K562 (cell line): ENCODE data around the gene HOXA4. TPM values are rescaled to one million over a fixed set of nuclear protein-coding genes. Genes with fewer than 3 reads are reported as not detected.

Experiments
- ATAC-seq: fragments of 200-7000 bp; cut with Tn5 transposase; 3 replicates; pipeline ENCODE4 v1.9.1; 2020; ENCODE audit warnings: moderate library complexity
- BruUV-seq: library from RNA; stranded (reverse); fragments of 400-500 nt; replicated peaks from 2 replicates; lab custom pipeline; 2021; lab: Mats Ljungman, UMichigan
- CTCF ChIA-PET: fragments of 300-600 bp; formaldehyde crosslinking; extraction: SDS; loops from one replicate; lab custom pipeline; 2021; ENCODE audit warnings: low intra/inter-chr PET ratio; lab: Yijun Ruan, JAX
- POLR2A ChIA-PET: fragments of 300-600, 350-650 bp; sonication (Branson Sonifier 250); formaldehyde crosslinking; extraction: SDS; loops from one replicate; lab custom pipeline; 2021; ENCODE audit warnings: antibody characterized with exemption, inconsistent platforms; lab: Yijun Ruan, JAX
- DNase-seq, 4 experiments: peaks; one replicate each; pipeline versions ENCODE4 v3.0.0 to v3.0.0-alpha.2; 2011 to 2018; ENCODE audit warnings: low spot score in 3 of 4, mixed read lengths in 3 of 4; ENCODE audit errors: extremely low read depth in 1 of 4
- FAIRE-seq: peaks from 2 replicates; lab custom pipeline; 2011; peaks lifted over from hg19 to GRCh38; lab: Jason Lieb, UNC
- H2AFZ ChIP-seq: 2 replicates; pipeline ENCODE4 v1.6.0; 2011; ENCODE audit warnings: low read depth, low read length, control low read depth, inconsistent platforms
- H3K27ac ChIP-seq: fragments of 200-600 bp; 3 replicates; pipeline ENCODE4 v1.8.0; 2011; ENCODE audit warnings: low read depth, mild to moderate bottlenecking, control low read depth, inconsistent platforms, low read length, moderate library complexity, mixed read lengths; ENCODE audit errors: extremely low read depth
- H3K27me3 ChIP-seq, 2 experiments: fragments of 300-600 bp in 1 of 2; 2 replicates in 1 of 2; 3 replicates in 1 of 2; pipeline versions ENCODE4 v1.6.0 to v1.8.0; 2011; ENCODE audit warnings: inconsistent platforms in 2 of 2, low read length in 2 of 2, mild to moderate bottlenecking in 1 of 2, mixed read lengths in 1 of 2, moderate library complexity in 1 of 2; ENCODE audit not compliant: control insufficient read depth in 2 of 2, insufficient read depth in 2 of 2
- H3K36me3 ChIP-seq: fragments of 300-600 bp; 3 replicates; pipeline ENCODE4 v1.8.0; 2011; ENCODE audit warnings: mild to moderate bottlenecking, low read length, inconsistent platforms; ENCODE audit not compliant: control insufficient read depth, insufficient read depth
- H3K4me1 ChIP-seq, 2 experiments: fragments of 200-600 bp in 1 of 2; replicated peaks in 1 of 2; 2 replicates in 1 of 2; 3 replicates in 1 of 2; pipeline versions ENCODE4 v1.5.1 to v1.8.0; 2011; ENCODE audit warnings: inconsistent platforms in 2 of 2, low read length in 2 of 2, mild to moderate bottlenecking in 1 of 2, mixed read lengths in 1 of 2, moderate library complexity in 1 of 2; ENCODE audit not compliant: control insufficient read depth in 2 of 2, insufficient read depth in 2 of 2
- H3K4me2 ChIP-seq: 2 replicates; pipeline ENCODE4 v1.6.1; 2011; ENCODE audit warnings: low read length, control low read depth, inconsistent platforms, mixed read lengths; ENCODE audit not compliant: insufficient read depth
- H3K4me3 ChIP-seq: fragments of 200-600 bp; sonication (generic), shearing (Covaris generic); 2 replicates; pipeline ENCODE4 v1.5.1; 2016; ENCODE audit warnings: control low read depth, inconsistent platforms
- H3K79me2 ChIP-seq: fragments of 200-600 bp; 3 replicates; pipeline ENCODE4 v1.8.0; 2011; ENCODE audit warnings: low read length, inconsistent platforms; ENCODE audit not compliant: control insufficient read depth, insufficient read depth
- H3K9ac ChIP-seq, 2 experiments: 2 replicates each; pipeline versions ENCODE4 v1.6.0 to v1.6.1; 2011; ENCODE audit warnings: low read depth in 2 of 2, low read length in 2 of 2, control low read depth in 1 of 2, inconsistent platforms in 1 of 2, mild to moderate bottlenecking in 1 of 2, mixed read lengths in 1 of 2; ENCODE audit not compliant: insufficient read depth in 1 of 2
- H3K9me1 ChIP-seq: one replicate; pipeline ENCODE4 v1.6.0; 2011; ENCODE audit warnings: inconsistent platforms, mild to moderate bottlenecking, low read length, moderate library complexity; ENCODE audit not compliant: control insufficient read depth, insufficient read depth
- H3K9me3 ChIP-seq: replicated peaks from 2 replicates; pipeline ENCODE4 v1.5.1; 2011; ENCODE audit warnings: low read depth, low read length, inconsistent platforms; ENCODE audit not compliant: control insufficient read depth, insufficient read depth
- H4K20me1 ChIP-seq: replicated peaks from 2 replicates; pipeline ENCODE4 v1.6.1; 2011; ENCODE audit warnings: low read length, inconsistent platforms, mixed read lengths; ENCODE audit not compliant: control insufficient read depth, insufficient read depth
- ATF4 ChIP-seq: fragments of 450-650 bp; formaldehyde crosslinking; IDR thresholded peaks from 2 replicates; pipeline ENCODE4 v1.4.0; 2022; ENCODE audit warnings: mild to moderate bottlenecking, moderate library complexity
- SRSF9 ChIP-seq: fragments of 200-400 bp; formaldehyde crosslinking; IDR thresholded peaks from 2 replicates; pipeline ENCODE4 v1.6.1; 2017; ENCODE audit warnings: low read depth, low read length, borderline replicate concordance
- TCFL5 ChIP-seq: fragments of 250-450 bp; sonication (Bioruptor Pico); conservative IDR thresholded peaks from 2 replicates; pipeline ENCODE4 v1.6.1; 2021; ENCODE audit warnings: mild to moderate bottlenecking, moderate library complexity, matching md5 sums
- THRA ChIP-seq: fragments of 450-650 bp; IDR thresholded peaks from 2 replicates; pipeline ENCODE4 v1.6.1; 2017; ENCODE audit warnings: mild to moderate bottlenecking, moderate library complexity
- TRIM25 ChIP-seq: fragments of 450-650 bp; IDR thresholded peaks from 2 replicates; pipeline ENCODE4 v1.7.0; 2016; ENCODE audit warnings: borderline replicate concordance
- XRCC3 ChIP-seq: fragments of 450-650 bp; IDR thresholded peaks from 2 replicates; pipeline ENCODE4 v1.6.1; 2017; ENCODE audit warnings: mild to moderate bottlenecking, moderate library complexity
- ZNF318 ChIP-seq, 2 experiments: fragments of 450-650 bp; IDR thresholded peaks; 2 replicates each; pipeline ENCODE4 v1.6.1; 2016; ENCODE audit warnings: mild to moderate bottlenecking in 2 of 2, borderline replicate concordance in 1 of 2, low read depth in 1 of 2, moderate library complexity in 1 of 2
- WGBS: fragments of 100-300 bp; shearing (Covaris generic); methylation state at CpG from one replicate; pipeline ENCODE4 v1.1.6; 2016; ENCODE audit warnings: low coverage, mixed read lengths; ENCODE audit not compliant: insufficient coverage; ENCODE audit errors: missing lambda C conversion rate; 5-methylcytosine and 5-hydroxymethylcytosine counted together
- in situ Hi-C: fragments of 300-500 bp; cut with MboI; formaldehyde crosslinking; loops from 4 replicates; pipeline ENCODE4 v1.15.0; 2018; ENCODE audit warnings: inconsistent platforms, mixed read lengths
- intact Hi-C: fragments of 100-400 bp; cut with micrococcal nuclease; formaldehyde crosslinking; loops from 2 replicates; pipeline ENCODE4 v1.14.2; 2022
- polyA plus RNA-seq, 8 experiments: library from polyadenylated mRNA; depleted of rRNA in 4 of 8; stranded (reverse) in 5 of 8; unstranded in 3 of 8; fragments of >200 nt; fragmentation: Nextera tagmentation in 2 of 8; fragmentation: Illumina TruSeq in 1 of 8; extraction: Ambion mirVana in 2 of 8; extraction: Trizol in 1 of 8; gene quantifications; 2 replicates each; pipeline versions ENCODE4 v1.2.1 to v1.2.3, GENCODE V29; 2011 to 2014; ENCODE audit warnings: inconsistent platforms in 1 of 8, missing spikeins in 1 of 8
- total RNA-seq, 7 experiments: library from RNA; depleted of rRNA in 6 of 7; stranded (reverse); fragments of >200 nt in 6 of 7; fragmentation: Illumina TruSeq in 2 of 7; extraction: Trizol in 2 of 7; gene quantifications; 2 replicates each; pipeline versions ENCODE4 v1.2.1 to v1.2.3, GENCODE V29; 2011 to 2021; ENCODE audit warnings: low replicate concordance in 1 of 7

Gene HOXA4
- total and polyA plus RNA-seq, 9 of the 15 experiments (the other 6 are each of a cell fraction or from before 2014, with no cell fraction given), result not detected

GRCh38 chr7:27093184-27093895 is 37.2 kb downstream of the HOXA4 start (continued):
- TF ChIP-seq TRIM25 (no peak), XRCC3 (no peak)

- CTCF ChIA-PET, result no interaction called here
- Histone ChIP-seq H3K27me3 (peaks cover 29 to 47% of the 10 kb centered on the region in 2 experiments), H3K27ac (no peak overlapping the region), H3K4me3 (no peak overlapping the region), H3K4me2 (no peak overlapping the region), H3K9me1 (no peaks in the 10 kb centered on the region), H3K9ac (no peak overlapping the region), H3K4me1 (peaks cover 0 to 18% of the 10 kb centered on the region in 2 experiments; a peak in 2 of 5 replicates), H2AFZ (no peak overlapping the region), H3K79me2 (no peaks in the 10 kb centered on the region), H3K9me3 (no peaks in the 10 kb centered on the region), H4K20me1 (no peaks in the 10 kb centered on the region), H3K36me3 (no peaks in the 10 kb centered on the region)
- no peak for ATAC-seq
- POLR2A ChIA-PET, result interaction anchor here (0.8 kb wide), 1 partner anchor 10 kb away, joined by 7 read pairs; no protein-coding TSS in a partner anchor
- no peak for FAIRE-seq
- intact Hi-C loops, result no loop called here
- WGBS, result 0% methylated on average over 1 of the region's 1 CpG
- in situ Hi-C loops, result no loop called here
- no TSS peak for BruUV-seq
- DNase-seq, result no peak
- TF ChIP-seq ZNF318 (IDR thresholded peaks at IDR 0.05; ENCODE audit: borderline replicate concordance in 1 of 2, low read depth in 1 of 2), result no peak
- TF ChIP-seq ATF4 (CRISPR knock-in tag), result no peak
- TF ChIP-seq THRA, result no peak
- no peak for TF ChIP-seq TCFL5 (CRISPR knock-in tag)
- no peak for TF ChIP-seq SRSF9
Measured at GRCh38 chr7:27092819-27093110, 37.8 kb downstream of the HOXA4 start.
